GM12874 (cell line): ENCODE results near the gene ABLIM1.

Experiments
- CTCF ChIP-seq: IDR thresholded peaks from 2 replicates; pipeline ENCODE4 v1.5.1; 2011; ENCODE audit warnings: low read depth, mild to moderate bottlenecking, control low read depth, low read length, moderate library complexity; ENCODE audit not compliant: insufficient read depth

Gene ABLIM1

GRCh38 chr10:114437473-114438292 is 220.4 kb downstream of the ABLIM1 start:
- peak; percentile 26; the same call in 1 of the 2 replicates for TF ChIP-seq CTCF

GRCh38 chr10:114436941-114437340 is 221.1 kb downstream of the ABLIM1 start:
- TF ChIP-seq CTCF, result no peak

GRCh38 chr10:114432566-114433093 is 225.4 kb downstream of the ABLIM1 start:
- TF ChIP-seq CTCF, result no peak

GRCh38 chr10:114431414-114432135 is 226.5 kb downstream of the ABLIM1 start:
- TF ChIP-seq CTCF, result no peak

- TF ChIP-seq CTCF, result no peak
Measured at GRCh38 chr10:114430688-114431413, 227.2 kb downstream of the ABLIM1 start.

- TF ChIP-seq CTCF, result no peak
Measured at GRCh38 chr10:114429581-114430335, 228.3 kb downstream of the ABLIM1 start.
